Activated naive CD8-positive, alpha-beta T cell treated with anti-CD3 and anti-CD28 coated beads, Interleukin-2, amount 50 U/mL, for 16 hours (primary cell): ENCODE results near the gene FRAS1.
"Not testable (repeated sequence)": the region's sequence is repeated elsewhere in the genome, so short reads cannot be mapped to it uniquely, and the experiment has no call there.

Source experiments
- DNase-seq: peaks from one replicate; pipeline ENCODE4 v3.0.0-alpha.2; 2020; ENCODE audit warnings: low read depth, low spot score

The FRAS1 gene

GRCh38 chr4:78275450-78275849 lies 218.3 kb downstream of the FRAS1 start:
- DNase-seq = not testable (repeated sequence)

GRCh38 chr4:78286281-78286680 lies 229.2 kb downstream of the FRAS1 start:
- DNase-seq = no peak

GRCh38 chr4:78288327-78288726 lies 231.2 kb downstream of the FRAS1 start:
- DNase-seq = no peak

- DNase-seq = no peak
Observed at GRCh38 chr4:78291277-78291676, 234.2 kb downstream of the FRAS1 start.

- DNase-seq = no peak
Observed at GRCh38 chr4:78292341-78292740, 235.2 kb downstream of the FRAS1 start.

- no peak for DNase-seq
Observed at GRCh38 chr4:78292856-78293255, 235.7 kb downstream of the FRAS1 start.

GRCh38 chr4:78293348-78293747 lies 236.2 kb downstream of the FRAS1 start:
- no peak for DNase-seq

- no peak for DNase-seq
Observed at GRCh38 chr4:78293821-78294301, 236.7 kb downstream of the FRAS1 start.

GRCh38 chr4:78296261-78296660 lies 239.1 kb downstream of the FRAS1 start:
- no peak for DNase-seq

- no peak for DNase-seq
Observed at GRCh38 chr4:78297116-78297800, 240.1 kb downstream of the FRAS1 start.

GRCh38 chr4:78298618-78299017 lies 241.5 kb downstream of the FRAS1 start:
- no peak for DNase-seq

GRCh38 chr4:78299565-78299972 lies 242.4 kb downstream of the FRAS1 start:
- no peak for DNase-seq

- DNase-seq = not testable (repeated sequence)
Observed at GRCh38 chr4:78307263-78307662, 250.1 kb downstream of the FRAS1 start.

- DNase-seq = no peak
Observed at GRCh38 chr4:78308517-78308916, 251.4 kb downstream of the FRAS1 start.

GRCh38 chr4:78309352-78309751 lies 252.2 kb downstream of the FRAS1 start:
- DNase-seq = no peak

- no peak for DNase-seq
Observed at GRCh38 chr4:78310007-78310739, 253.1 kb downstream of the FRAS1 start.

GRCh38 chr4:78310740-78311115 lies 253.6 kb downstream of the FRAS1 start:
- no peak for DNase-seq

- DNase-seq = no peak
Observed at GRCh38 chr4:78311306-78311705, 254.2 kb downstream of the FRAS1 start.

- DNase-seq = no peak
Observed at GRCh38 chr4:78312989-78313753, 256.0 kb downstream of the FRAS1 start.

- no peak for DNase-seq
Observed at GRCh38 chr4:78313754-78314120, 256.6 kb downstream of the FRAS1 start.

GRCh38 chr4:78318126-78318525 lies 261.0 kb downstream of the FRAS1 start:
- DNase-seq = no peak

GRCh38 chr4:78320349-78320935 lies 263.3 kb downstream of the FRAS1 start:
- DNase-seq = no peak
